GM23338 (cell line): ENCODE results near the gene ZNF670. TPM values are rescaled to one million over a fixed set of nuclear protein-coding genes. Genes with fewer than 3 reads are reported as not detected.
"Not testable (repeated sequence)": the region's sequence is repeated elsewhere in the genome, so short reads cannot be mapped to it uniquely, and the experiment has no call there.

Experiments
- ATAC-seq: fragments of 200-7000 bp; cut with Tn5 transposase; 3 replicates; pipeline ENCODE4 v1.9.1; 2020
- DNase-seq: peaks from one replicate; pipeline ENCODE4 v3.0.0-alpha.2; 2015; ENCODE audit warnings: low spot score
- H2AFZ ChIP-seq: fragments of 200-600 bp; sonication (generic); 2 replicates; pipeline ENCODE4 v1.8.0; 2016; ENCODE audit warnings: antibody characterized with exemption, mild to moderate bottlenecking, moderate library complexity
- H3F3A ChIP-seq: fragments of 200-600 bp; sonication (generic); replicated peaks from 2 replicates; pipeline ENCODE4 v1.8.0; 2017; ENCODE audit warnings: antibody characterized with exemption, mixed run types, low read depth
- H3K27ac ChIP-seq: fragments of 200-600 bp; sonication (generic); 2 replicates; pipeline ENCODE4 v1.6.1; 2016; ENCODE audit warnings: low read depth
- H3K27me3 ChIP-seq: fragments of 200-600 bp; sonication (generic); 2 replicates; pipeline ENCODE4 v1.8.0; 2016; ENCODE audit warnings: mild to moderate bottlenecking, mixed run types, moderate library complexity; ENCODE audit not compliant: insufficient read depth
- H3K36me3 ChIP-seq: fragments of 200-600 bp; sonication (generic); 2 replicates; pipeline ENCODE4 v1.8.0; 2016; ENCODE audit warnings: mild to moderate bottlenecking; ENCODE audit not compliant: insufficient read depth
- H3K4me1 ChIP-seq: fragments of 200-600 bp; sonication (generic); 2 replicates; pipeline ENCODE4 v1.8.0; 2016; ENCODE audit warnings: mild to moderate bottlenecking, moderate library complexity; ENCODE audit not compliant: insufficient read depth
- H3K4me2 ChIP-seq: fragments of 200-600 bp; sonication (generic); 2 replicates; pipeline ENCODE4 v1.7.1; 2017; ENCODE audit warnings: mixed run types
- H3K4me3 ChIP-seq: fragments of 200-600 bp; sonication (generic); 2 replicates; pipeline ENCODE4 v1.6.1; 2016; ENCODE audit warnings: mixed run types
- H3K79me2 ChIP-seq: fragments of 200-600 bp; sonication (generic); replicated peaks from 2 replicates; pipeline ENCODE4 v1.8.0; 2017; ENCODE audit warnings: mild to moderate bottlenecking; ENCODE audit not compliant: insufficient read depth
- H3K9me2 ChIP-seq: fragments of 200-600 bp; sonication (generic); 2 replicates; pipeline ENCODE4 v1.8.0; 2017; ENCODE audit not compliant: insufficient read depth
- H4K20me1 ChIP-seq: fragments of 200-600 bp; sonication (generic); replicated peaks from 2 replicates; pipeline ENCODE4 v1.8.0; 2017; ENCODE audit warnings: mild to moderate bottlenecking; ENCODE audit not compliant: insufficient read depth
- H3K27ac Mint-ChIP-seq: 2 replicates; pipeline ENCODE4 v1.8.0; 2020; ENCODE audit warnings: inconsistent platforms, mild to moderate bottlenecking, moderate library complexity, mixed read lengths
- H3K27me3 Mint-ChIP-seq: 3 replicates; pipeline ENCODE4 v1.8.0; 2022; ENCODE audit warnings: low read depth, mild to moderate bottlenecking, moderate library complexity, mixed read lengths, inconsistent platforms; ENCODE audit not compliant: insufficient read depth, poor library complexity
- H3K36me3 Mint-ChIP-seq: 3 replicates; pipeline ENCODE4 v1.8.0; 2021; ENCODE audit warnings: low read depth, mild to moderate bottlenecking, inconsistent platforms, moderate library complexity, mixed read lengths
- H3K4me1 Mint-ChIP-seq: 3 replicates; pipeline ENCODE4 v1.8.0; 2020; ENCODE audit warnings: mild to moderate bottlenecking, inconsistent platforms, mixed read lengths
- H3K4me3 Mint-ChIP-seq: 3 replicates; pipeline ENCODE4 v1.8.0; 2021; ENCODE audit warnings: moderate library complexity, mild to moderate bottlenecking, inconsistent platforms, mixed read lengths
- H3K9me3 Mint-ChIP-seq: 3 replicates; pipeline ENCODE4 v1.8.0; 2020; ENCODE audit warnings: moderate library complexity, mild to moderate bottlenecking, inconsistent platforms, mixed read lengths
- CREB1 ChIP-seq: fragments of 250-450 bp; sonication (Bioruptor Pico); IDR thresholded peaks from 2 replicates; pipeline ENCODE4 v1.5.0; 2020; ENCODE audit warnings: low read depth, mild to moderate bottlenecking, moderate library complexity
- EZH2phosphoT487 ChIP-seq: fragments of 200-600 bp; sonication (generic); IDR thresholded peaks from one replicate; pipeline ENCODE4 v1.8.1; 2018; ENCODE audit warnings: antibody characterized with exemption; ENCODE audit not compliant: unreplicated experiment
- POLR2AphosphoS5 ChIP-seq: IDR thresholded peaks from 2 replicates; pipeline ENCODE4 v1.6.1; 2016; ENCODE audit warnings: antibody characterized with exemption, low read depth
- REST ChIP-seq: IDR thresholded peaks from one replicate; pipeline ENCODE4 v1.6.1; 2018; ENCODE audit warnings: antibody characterized with exemption; ENCODE audit not compliant: unreplicated experiment
- ZNF331 ChIP-seq: fragments of 250-450 bp; sonication (Bioruptor Pico); IDR thresholded peaks from 2 replicates; pipeline ENCODE4 v1.5.0; 2020; ENCODE audit warnings: low read depth, mild to moderate bottlenecking, moderate library complexity
- ZNF462 ChIP-seq: fragments of 250-450 bp; sonication (Bioruptor Pico); IDR thresholded peaks from 2 replicates; pipeline ENCODE4 v1.5.0; 2020; ENCODE audit warnings: mild to moderate bottlenecking, moderate library complexity
- polyA plus RNA-seq: library from polyadenylated mRNA; unstranded; fragments of >200 nt; fragmentation: Nextera tagmentation; extraction: Ambion mirVana; gene quantifications from 2 replicates; pipeline ENCODE4 v1.2.1, GENCODE V29; 2016
- total RNA-seq: library from RNA; depleted of rRNA; stranded (reverse); fragments of >200 nt; shearing (Covaris generic); gene quantifications from 2 replicates; pipeline ENCODE4 v1.2.3, GENCODE V29; 2014

Gene ZNF670
- total and polyA plus RNA-seq, 2 experiments from 2014 or later = 8.0 to 19.3 TPM

- peaks cover 29% of the 10 kb centered on the region for H3K79me2 ChIP-seq
- Mint-ChIP-seq H3K27ac (no peak overlapping the region), H3K36me3 (peaks cover 97% of the 10 kb centered on the region), H3K4me3 (no peak overlapping the region), H3K9me3 (peaks cover 99% of the 10 kb centered on the region), H3K4me1 (no peaks in the 10 kb centered on the region), H3K27me3 (peaks cover 5% of the 10 kb centered on the region)
- no peak overlapping the region for H3K4me2 ChIP-seq
- no peaks in the 10 kb centered on the region for H4K20me1 ChIP-seq
- no peak overlapping the region for H3K27ac ChIP-seq
- H3K4me3 ChIP-seq = no peak overlapping the region
- ATAC-seq = no peak
- peaks cover 3% of the 10 kb centered on the region; the same call in 1 of the 2 replicates for H3K9me2 ChIP-seq
- no peak for TF ChIP-seq POLR2AphosphoS5
- no peak for TF ChIP-seq REST
- TF ChIP-seq ZNF462 (CRISPR knock-in tag) = no peak
- TF ChIP-seq EZH2phosphoT487 = no peak
- no peak for TF ChIP-seq CREB1 (CRISPR knock-in tag)
- TF ChIP-seq ZNF331 (CRISPR knock-in tag) = no peak
- no peaks in the 10 kb centered on the region for H3K27me3 ChIP-seq
- H2AFZ ChIP-seq = no peak overlapping the region
- DNase-seq = peak; percentile 3
- H3F3A ChIP-seq = no peaks in the 10 kb centered on the region
- peaks cover 56% of the 10 kb centered on the region for H3K36me3 ChIP-seq
- H3K4me1 ChIP-seq = no peaks in the 10 kb centered on the region
Observed at GRCh38 chr1:247037511-247038320, 40.9 kb downstream of the ZNF670 start.

- not testable (repeated sequence) for H3F3A ChIP-seq, H3K27ac Mint-ChIP-seq, H3K9me2 ChIP-seq, ATAC-seq, H3K4me2 ChIP-seq, H3K4me3 Mint-ChIP-seq, H3K4me3 ChIP-seq, DNase-seq, H3K79me2 ChIP-seq, H3K27me3 Mint-ChIP-seq, H3K4me1 ChIP-seq, H3K27ac ChIP-seq, H3K27me3 ChIP-seq, H3K4me1 Mint-ChIP-seq, H2AFZ ChIP-seq, H4K20me1 ChIP-seq
- H3K36me3 ChIP-seq = peaks cover 40% of the 10 kb centered on the region
- H3K36me3 Mint-ChIP-seq = peaks cover 68% of the 10 kb centered on the region
- H3K9me3 Mint-ChIP-seq = peaks cover 94% of the 10 kb centered on the region
Observed at GRCh38 chr1:247032306-247032705, 46.3 kb downstream of the ZNF670 start.
